Smooth muscle cell (in vitro differentiated cells): ENCODE results near the gene GABBR2. TPM values are rescaled to one million over a fixed set of nuclear protein-coding genes. Genes with fewer than 3 reads are reported as not detected.

Experiments
- DNase-seq: peaks from one replicate; lab custom pipeline; 2025; ENCODE audit not compliant: unreplicated experiment; lab: John Stamatoyannopoulos, UW
- H2AFZ ChIP-seq: fragments of 200-600 bp; sonication (generic); 2 replicates; pipeline ENCODE4 v1.6.0; 2016; ENCODE audit warnings: antibody characterized with exemption, low read depth, mild to moderate bottlenecking
- H3F3A ChIP-seq: fragments of 200-600 bp; sonication (generic); 2 replicates; pipeline ENCODE4 v1.6.0; 2017; ENCODE audit warnings: antibody characterized with exemption, low read depth
- H3K27ac ChIP-seq: fragments of 200-600 bp; sonication (generic); 2 replicates; pipeline ENCODE4 v1.5.1; 2016; ENCODE audit warnings: low read depth, mild to moderate bottlenecking
- H3K27me3 ChIP-seq: fragments of 200-600 bp; sonication (generic); 2 replicates; pipeline ENCODE4 v1.6.1; 2016; ENCODE audit warnings: low read depth, mild to moderate bottlenecking
- H3K36me3 ChIP-seq: fragments of 200-600 bp; sonication (generic); 2 replicates; pipeline ENCODE4 v1.5.1; 2016; ENCODE audit warnings: low read depth
- H3K4me1 ChIP-seq: fragments of 200-600 bp; sonication (generic); 2 replicates; pipeline ENCODE4 v1.5.1; 2016; ENCODE audit warnings: low read depth
- H3K4me2 ChIP-seq: fragments of 200-600 bp; sonication (generic); 2 replicates; pipeline ENCODE4 v1.6.0; 2016; ENCODE audit warnings: mild to moderate bottlenecking
- H3K4me3 ChIP-seq: fragments of 200-600 bp; sonication (generic); 2 replicates; pipeline ENCODE4 v1.5.1; 2016; ENCODE audit warnings: mild to moderate bottlenecking
- H3K79me2 ChIP-seq: fragments of 200-600 bp; sonication (generic); 2 replicates; pipeline ENCODE4 v1.6.0; 2016; ENCODE audit warnings: low read depth, mild to moderate bottlenecking
- H3K9ac ChIP-seq: fragments of 200-600 bp; sonication (generic); 2 replicates; pipeline ENCODE4 v1.6.0; 2016; ENCODE audit warnings: low read depth
- H3K9me3 ChIP-seq: fragments of 200-600 bp; sonication (generic); replicated peaks from 2 replicates; pipeline ENCODE4 v1.5.1; 2016; ENCODE audit warnings: low read depth
- H4K20me1 ChIP-seq: fragments of 200-600 bp; sonication (generic); 2 replicates; pipeline ENCODE4 v1.6.0; 2016; ENCODE audit warnings: low read depth
- WGBS: methylation state at CpG from one replicate; pipeline ENCODE4 v1.1.7; 2016; ENCODE audit warnings: low lambda C conversion rate; 5-methylcytosine and 5-hydroxymethylcytosine counted together
- polyA plus RNA-seq: library from polyadenylated mRNA; unstranded; fragments of >200 nt; fragmentation: Nextera tagmentation; extraction: Ambion mirVana; gene quantifications from 2 replicates; pipeline ENCODE4 v1.2.1, GENCODE V29; 2016
- total RNA-seq: library from RNA; depleted of rRNA; stranded (reverse); fragments of >200 nt; gene quantifications from 2 replicates; pipeline ENCODE4 v1.2.3, GENCODE V29; 2014
- TF ChIP-seq, protein P1 (sequence below): fragments of 200-600 bp; sonication (generic); IDR thresholded peaks from 2 replicates; pipeline ENCODE4 v1.5.1; 2017; ENCODE audit warnings: borderline replicate concordance, mild to moderate bottlenecking, antibody characterized with exemption; ENCODE audit not compliant: insufficient read depth, poor library complexity, severe bottlenecking

Gene GABBR2
- total and polyA plus RNA-seq, 2 experiments from 2014 or later, result 0.25 TPM; not detected in 1

GRCh38 chr9:98302938-98303632, 405.6 kb downstream of the GABBR2 start:
- Histone ChIP-seq H2AFZ (no peak overlapping the region), H3K79me2 (no peaks in the 10 kb centered on the region), H3K4me3 (no peak overlapping the region), H3K4me2 (no peak overlapping the region), H4K20me1 (no peaks in the 10 kb centered on the region), H3F3A (no peaks in the 10 kb centered on the region), H3K9ac (no peak overlapping the region), H3K27ac (no peak overlapping the region), H3K27me3 (no peaks in the 10 kb centered on the region), H3K36me3 (no peaks in the 10 kb centered on the region), H3K9me3 (no peaks in the 10 kb centered on the region), H3K4me1 (no peaks in the 10 kb centered on the region)
- WGBS, result 84% methylated on average over 13 of the region's 13 CpGs
- no peak for DNase-seq
- TF ChIP-seq, protein P1, sequence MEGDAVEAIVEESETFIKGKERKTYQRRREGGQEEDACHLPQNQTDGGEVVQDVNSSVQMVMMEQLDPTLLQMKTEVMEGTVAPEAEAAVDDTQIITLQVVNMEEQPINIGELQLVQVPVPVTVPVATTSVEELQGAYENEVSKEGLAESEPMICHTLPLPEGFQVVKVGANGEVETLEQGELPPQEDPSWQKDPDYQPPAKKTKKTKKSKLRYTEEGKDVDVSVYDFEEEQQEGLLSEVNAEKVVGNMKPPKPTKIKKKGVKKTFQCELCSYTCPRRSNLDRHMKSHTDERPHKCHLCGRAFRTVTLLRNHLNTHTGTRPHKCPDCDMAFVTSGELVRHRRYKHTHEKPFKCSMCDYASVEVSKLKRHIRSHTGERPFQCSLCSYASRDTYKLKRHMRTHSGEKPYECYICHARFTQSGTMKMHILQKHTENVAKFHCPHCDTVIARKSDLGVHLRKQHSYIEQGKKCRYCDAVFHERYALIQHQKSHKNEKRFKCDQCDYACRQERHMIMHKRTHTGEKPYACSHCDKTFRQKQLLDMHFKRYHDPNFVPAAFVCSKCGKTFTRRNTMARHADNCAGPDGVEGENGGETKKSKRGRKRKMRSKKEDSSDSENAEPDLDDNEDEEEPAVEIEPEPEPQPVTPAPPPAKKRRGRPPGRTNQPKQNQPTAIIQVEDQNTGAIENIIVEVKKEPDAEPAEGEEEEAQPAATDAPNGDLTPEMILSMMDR, result no peak

GRCh38 chr9:98302150-98302549, 406.6 kb downstream of the GABBR2 start:
- TF ChIP-seq, protein P1, result no peak
- Histone ChIP-seq H3K4me3 (no peak overlapping the region), H3F3A (no peaks in the 10 kb centered on the region), H3K27me3 (no peaks in the 10 kb centered on the region), H3K79me2 (no peaks in the 10 kb centered on the region), H3K27ac (no peak overlapping the region), H3K9me3 (no peaks in the 10 kb centered on the region), H3K36me3 (no peaks in the 10 kb centered on the region), H3K9ac (no peak overlapping the region), H3K4me2 (no peak overlapping the region), H3K4me1 (no peaks in the 10 kb centered on the region), H4K20me1 (no peaks in the 10 kb centered on the region), H2AFZ (no peak overlapping the region)
- WGBS, result 92% methylated on average over 5 of the region's 5 CpGs
- DNase-seq, result no peak

GRCh38 chr9:98300611-98301010, 408.1 kb downstream of the GABBR2 start:
- H2AFZ ChIP-seq, result no peak overlapping the region
- H3K4me1 ChIP-seq, result no peaks in the 10 kb centered on the region
- H3K4me2 ChIP-seq, result no peak overlapping the region

More at GRCh38 chr9:98300611-98301010, 408.1 kb downstream of the GABBR2 start:
- no peaks in the 10 kb centered on the region for H3K79me2 ChIP-seq
- no peak for DNase-seq
- H3K9ac ChIP-seq, result no peak overlapping the region
- TF ChIP-seq, protein P1, result no peak
- H3K27ac ChIP-seq, result no peak overlapping the region
- 95% methylated on average over 3 of the region's 3 CpGs for WGBS
- H3K27me3 ChIP-seq, result no peaks in the 10 kb centered on the region
- no peaks in the 10 kb centered on the region for H3K9me3 ChIP-seq
- H3F3A ChIP-seq, result no peaks in the 10 kb centered on the region
- no peaks in the 10 kb centered on the region for H3K36me3 ChIP-seq
- no peak overlapping the region for H3K4me3 ChIP-seq
- H4K20me1 ChIP-seq, result no peaks in the 10 kb centered on the region
